ENCODE results near the gene STIM2.

The STIM2 gene

DNA sequence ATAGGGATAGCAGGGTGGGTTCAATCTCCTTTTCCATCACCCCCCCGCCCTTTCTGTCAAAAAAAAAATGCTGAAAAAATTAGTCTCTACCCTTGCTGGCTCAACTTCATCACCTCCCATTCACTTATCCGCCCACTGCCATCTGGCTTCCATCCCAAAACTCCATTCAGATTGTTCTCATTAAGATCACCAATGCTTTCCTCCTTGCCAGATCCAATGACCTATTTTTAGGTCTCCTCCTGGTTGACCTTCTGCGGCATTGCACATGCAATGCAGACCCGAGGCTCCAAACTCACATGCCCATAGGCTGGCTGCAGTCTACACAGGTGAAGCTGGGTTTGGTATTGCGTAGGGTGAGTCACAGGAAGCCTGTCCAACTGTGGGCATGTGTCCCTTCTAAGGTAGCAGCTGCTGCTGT is 21.1 kb upstream of the STIM2 start:
- H2AK5ac ChIP-seq (ENCODE audit: low read length, severe bottlenecking) = no peak overlapping the region
- H3K4me3 ChIP-seq (ENCODE audit: insufficient read depth in 1 of 2, low read depth in 1 of 2, low read length in 2 of 2) = peak overlapping the region in 1 of 2 experiments; percentile 5
- H4K8ac ChIP-seq (ENCODE audit: low read length) = peak overlapping the region; percentile 73
- no peak overlapping the region for H2BK120ac ChIP-seq (ENCODE audit: low read depth, low read length)
- no peak overlapping the region for H2BK5ac ChIP-seq (ENCODE audit: low read depth, low read length, poor library complexity, severe bottlenecking)
- peak overlapping the region; percentile 23 for H3K9ac ChIP-seq (ENCODE audit: low read length)
- no peak overlapping the region for H3K27ac ChIP-seq (ENCODE audit: low read length, poor library complexity, severe bottlenecking)
- H3K9me3 ChIP-seq (ENCODE audit: control insufficient read depth, low read length) = no peaks in the 10 kb centered on the region
- H3K4me2 ChIP-seq (ENCODE audit: low read length, poor library complexity, severe bottlenecking) = no peak overlapping the region
- H3K18ac ChIP-seq (ENCODE audit: low read depth in 1 of 2, low read length in 2 of 2) = no peak overlapping the region
- H3K79me1 ChIP-seq (replicated peaks; ENCODE audit: low read length, poor library complexity, severe bottlenecking) = no peaks in the 10 kb centered on the region
- peak overlapping the region in 1 of 2 experiments; percentile 38 for H3K4ac ChIP-seq (ENCODE audit: low read depth in 1 of 2, low read length in 2 of 2)
- no peaks in the 10 kb centered on the region for H3K36me3 ChIP-seq (ENCODE audit: control insufficient read depth in 1 of 2, insufficient read depth in 2 of 2, low read depth in 1 of 2, low read length in 2 of 2)
- WGBS = 83% methylated on average over 5 of the region's 5 CpGs
- H2AFZ ChIP-seq (ENCODE audit: low read depth, low read length) = no peak overlapping the region
- H3K23ac ChIP-seq (ENCODE audit: low read length in 2 of 2) = no peak overlapping the region
- no peak overlapping the region for H3K14ac ChIP-seq (ENCODE audit: low read length in 2 of 2)
- H2BK12ac ChIP-seq (ENCODE audit: low read length in 2 of 2) = no peak overlapping the region
- DNase-seq = peak; percentile 8
- peaks cover 2% of the 10 kb centered on the region for H3K4me1 ChIP-seq (ENCODE audit: control insufficient read depth, insufficient read depth, low read depth, low read length)
- no peak overlapping the region for H2BK15ac ChIP-seq (ENCODE audit: low read depth, poor library complexity, severe bottlenecking)
- peak overlapping the region; percentile 70 for H4K91ac ChIP-seq (ENCODE audit: low read length)
- H3K27me3 ChIP-seq (ENCODE audit: control insufficient read depth in 1 of 2, insufficient read depth in 1 of 2, low read length in 2 of 2) = no peaks in the 10 kb centered on the region

DNA sequence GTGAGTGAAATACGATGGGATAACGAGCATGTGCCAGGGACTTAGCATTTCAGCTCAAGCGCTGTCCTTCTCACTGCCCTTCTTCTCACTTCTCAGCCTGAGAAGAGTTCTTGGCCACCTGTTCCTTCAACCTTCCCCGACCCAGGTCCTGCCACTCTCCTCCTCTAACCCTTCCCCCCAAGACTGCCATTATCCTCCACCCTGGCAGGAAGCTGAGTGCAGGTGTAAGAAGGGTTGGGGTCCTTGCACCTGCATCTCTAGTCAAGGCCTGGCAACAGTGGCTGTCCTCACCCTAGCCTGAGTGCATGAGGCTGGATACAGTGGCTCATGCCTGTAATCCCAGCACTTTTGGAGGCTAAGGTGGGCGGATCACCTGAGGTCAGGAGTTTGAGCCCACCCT is 19.9 kb upstream of the STIM2 start:
- Histone ChIP-seq H3K14ac (ENCODE audit: low read length in 2 of 2) (no peak overlapping the region), H3K9me3 (ENCODE audit: control insufficient read depth, low read length) (no peaks in the 10 kb centered on the region), H4K91ac (ENCODE audit: low read length) (no peak overlapping the region), H2AK5ac (ENCODE audit: low read length, severe bottlenecking) (no peak overlapping the region), H3K36me3 (ENCODE audit: control insufficient read depth in 1 of 2, insufficient read depth in 2 of 2, low read depth in 1 of 2, low read length in 2 of 2) (no peaks in the 10 kb centered on the region), H2BK15ac (ENCODE audit: low read depth, poor library complexity, severe bottlenecking) (no peak overlapping the region), H2BK12ac (ENCODE audit: low read length in 2 of 2) (peak overlapping the region in 1 of 2 experiments; percentile 54), H3K4ac (ENCODE audit: low read depth in 1 of 2, low read length in 2 of 2) (no peak overlapping the region), H2BK5ac (ENCODE audit: low read depth, low read length, poor library complexity, severe bottlenecking) (no peak overlapping the region), H4K8ac (ENCODE audit: low read length) (no peak overlapping the region), H3K4me1 (ENCODE audit: control insufficient read depth, insufficient read depth, low read depth, low read length) (peaks cover 2% of the 10 kb centered on the region), H3K4me3 (ENCODE audit: insufficient read depth in 1 of 2, low read depth in 1 of 2, low read length in 2 of 2) (no peak overlapping the region), H2BK120ac (ENCODE audit: low read depth, low read length) (no peak overlapping the region), H2AFZ (ENCODE audit: low read depth, low read length) (no peak overlapping the region), H3K27ac (ENCODE audit: low read length, poor library complexity, severe bottlenecking) (no peak overlapping the region), H3K27me3 (ENCODE audit: control insufficient read depth in 1 of 2, insufficient read depth in 1 of 2, low read length in 2 of 2) (no peaks in the 10 kb centered on the region), H3K23ac (ENCODE audit: low read length in 2 of 2) (peak overlapping the region in 1 of 2 experiments; percentile 72), H3K9ac (ENCODE audit: low read length) (no peak overlapping the region), H3K79me1 (replicated peaks; ENCODE audit: low read length, poor library complexity, severe bottlenecking) (no peaks in the 10 kb centered on the region), H3K4me2 (ENCODE audit: low read length, poor library complexity, severe bottlenecking) (no peak overlapping the region), H3K18ac (ENCODE audit: low read depth in 1 of 2, low read length in 2 of 2) (no peak overlapping the region)
- DNase-seq = no peak
- 74% methylated on average over 3 of the region's 5 CpGs for WGBS

GRCh38 chr4:26842911-26843310 is 17.7 kb upstream of the STIM2 start:
- Histone ChIP-seq H3K18ac (ENCODE audit: low read depth in 1 of 2, low read length in 2 of 2) (no peak overlapping the region), H4K91ac (ENCODE audit: low read length) (no peak overlapping the region), H4K8ac (ENCODE audit: low read length) (no peak overlapping the region), H2BK120ac (ENCODE audit: low read depth, low read length) (no peak overlapping the region), H2BK12ac (ENCODE audit: low read length in 2 of 2) (no peak overlapping the region), H3K9ac (ENCODE audit: low read length) (no peak overlapping the region), H2AK5ac (ENCODE audit: low read length, severe bottlenecking) (no peak overlapping the region), H3K23ac (ENCODE audit: low read length in 2 of 2) (no peak overlapping the region), H3K4ac (ENCODE audit: low read depth in 1 of 2, low read length in 2 of 2) (no peak overlapping the region), H3K4me1 (ENCODE audit: control insufficient read depth, insufficient read depth, low read depth, low read length) (peaks cover 2% of the 10 kb centered on the region), H3K27ac (ENCODE audit: low read length, poor library complexity, severe bottlenecking) (no peak overlapping the region), H2BK15ac (ENCODE audit: low read depth, poor library complexity, severe bottlenecking) (no peak overlapping the region), H3K79me1 (replicated peaks; ENCODE audit: low read length, poor library complexity, severe bottlenecking) (no peaks in the 10 kb centered on the region), H3K36me3 (ENCODE audit: control insufficient read depth in 1 of 2, insufficient read depth in 2 of 2, low read depth in 1 of 2, low read length in 2 of 2) (no peaks in the 10 kb centered on the region), H2BK5ac (ENCODE audit: low read depth, low read length, poor library complexity, severe bottlenecking) (no peak overlapping the region), H3K14ac (ENCODE audit: low read length in 2 of 2) (no peak overlapping the region), H3K9me3 (ENCODE audit: control insufficient read depth, low read length) (no peaks in the 10 kb centered on the region), H2AFZ (ENCODE audit: low read depth, low read length) (no peak overlapping the region), H3K4me2 (ENCODE audit: low read length, poor library complexity, severe bottlenecking) (no peak overlapping the region), H3K4me3 (ENCODE audit: insufficient read depth in 1 of 2, low read depth in 1 of 2, low read length in 2 of 2) (no peak overlapping the region), H3K27me3 (ENCODE audit: control insufficient read depth in 1 of 2, insufficient read depth in 1 of 2, low read length in 2 of 2) (no peaks in the 10 kb centered on the region)
- 75% methylated on average over 2 of the region's 2 CpGs for WGBS
- DNase-seq = no peak

- no peak overlapping the region for H3K4me3 ChIP-seq (ENCODE audit: insufficient read depth in 1 of 2, low read depth in 1 of 2, low read length in 2 of 2)
- H3K4me1 ChIP-seq (ENCODE audit: control insufficient read depth, insufficient read depth, low read depth, low read length) = no peaks in the 10 kb centered on the region
- H4K91ac ChIP-seq (ENCODE audit: low read length) = no peak overlapping the region
- no peak overlapping the region for H4K8ac ChIP-seq (ENCODE audit: low read length)
- H3K9ac ChIP-seq (ENCODE audit: low read length) = no peak overlapping the region
- H3K14ac ChIP-seq (ENCODE audit: low read length in 2 of 2) = no peak overlapping the region
- H3K4ac ChIP-seq (ENCODE audit: low read depth in 1 of 2, low read length in 2 of 2) = no peak overlapping the region
- no peak overlapping the region for H2AFZ ChIP-seq (ENCODE audit: low read depth, low read length)
- H3K23ac ChIP-seq (ENCODE audit: low read length in 2 of 2) = no peak overlapping the region
- H3K18ac ChIP-seq (ENCODE audit: low read depth in 1 of 2, low read length in 2 of 2) = no peak overlapping the region
- H3K79me1 ChIP-seq (replicated peaks; ENCODE audit: low read length, poor library complexity, severe bottlenecking) = no peaks in the 10 kb centered on the region
- H2BK5ac ChIP-seq (ENCODE audit: low read depth, low read length, poor library complexity, severe bottlenecking) = no peak overlapping the region
- H3K4me2 ChIP-seq (ENCODE audit: low read length, poor library complexity, severe bottlenecking) = no peak overlapping the region
- no peaks in the 10 kb centered on the region for H3K36me3 ChIP-seq (ENCODE audit: control insufficient read depth in 1 of 2, insufficient read depth in 2 of 2, low read depth in 1 of 2, low read length in 2 of 2)
- H2AK5ac ChIP-seq (ENCODE audit: low read length, severe bottlenecking) = no peak overlapping the region
- no peak overlapping the region for H2BK120ac ChIP-seq (ENCODE audit: low read depth, low read length)
- H3K27ac ChIP-seq (ENCODE audit: low read length, poor library complexity, severe bottlenecking) = no peak overlapping the region
- 93% methylated on average over 1 of the region's 1 CpG for WGBS
- H3K27me3 ChIP-seq (ENCODE audit: control insufficient read depth in 1 of 2, insufficient read depth in 1 of 2, low read length in 2 of 2) = no peaks in the 10 kb centered on the region
- no peaks in the 10 kb centered on the region for H3K9me3 ChIP-seq (ENCODE audit: control insufficient read depth, low read length)
- no peak overlapping the region for H2BK12ac ChIP-seq (ENCODE audit: low read length in 2 of 2)
- no peak overlapping the region for H2BK15ac ChIP-seq (ENCODE audit: low read depth, poor library complexity, severe bottlenecking)
- DNase-seq = no peak
Measured at GRCh38 chr4:26850528-26850927, 10.1 kb upstream of the STIM2 start.

Data from mesenchymal stem cell (in vitro differentiated cells and primary cell).